ENCODE results near the gene RASL10A. TPM values are rescaled to one million over a fixed set of nuclear protein-coding genes. Genes with fewer than 3 reads are reported as not detected.

The RASL10A gene
- total RNA-seq, 1 experiment from 2014 or later = 1.1 TPM

DNA sequence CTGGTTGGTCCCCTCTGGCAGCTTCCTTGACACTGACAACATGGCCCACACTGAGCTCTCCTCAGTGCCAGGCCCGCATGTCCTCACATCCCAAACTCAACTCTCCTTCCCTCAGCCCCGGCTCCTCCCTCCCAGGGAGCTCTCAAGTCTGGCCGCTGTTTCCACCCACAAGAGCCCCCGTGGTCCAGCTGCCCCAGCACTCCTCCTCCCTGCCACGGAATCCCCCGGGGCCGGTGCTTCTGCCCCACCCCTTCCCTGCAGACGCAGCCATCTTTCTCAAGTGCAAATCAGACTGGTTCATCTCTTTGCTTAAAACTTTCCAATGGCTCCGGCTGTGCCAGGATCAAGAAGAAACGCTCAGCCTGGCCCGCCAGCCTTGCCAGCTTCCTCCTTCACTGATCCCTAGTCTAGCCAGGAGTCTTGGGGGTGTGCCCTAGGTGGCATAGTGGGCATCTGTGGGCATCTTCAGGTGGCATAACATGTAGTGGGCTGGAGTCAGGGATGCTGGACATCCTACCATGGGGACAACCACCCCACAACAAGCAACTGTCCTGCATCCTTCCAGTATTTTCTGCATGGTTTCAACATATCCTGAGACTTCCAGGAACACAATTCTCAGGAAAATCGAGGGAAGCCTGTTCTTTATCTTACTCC is 22.3 kb upstream of the RASL10A start:
- H3K4me3 Mint-ChIP-seq (ENCODE audit: unreplicated experiment) = no peak overlapping the region
- POLR2A ChIA-PET = no interaction called here
- no peaks in the 10 kb centered on the region for H3K27me3 Mint-ChIP-seq (ENCODE audit: insufficient read depth, unreplicated experiment)
- H3K4me1 ChIP-seq = peaks cover 6% of the 10 kb centered on the region; the same call in 1 of the 2 replicates
- TF ChIP-seq CTCF (IDR thresholded peaks at IDR 0.05; ENCODE audit: insufficient read depth in 1 of 2, low read depth in 1 of 2, low read length in 1 of 2, severe bottlenecking in 1 of 2, unreplicated experiment in 1 of 2) = no peak
- intact Hi-C loops (cut with micrococcal nuclease; ENCODE audit: unreplicated experiment) = no loop called here
- no peak overlapping the region for H3K27ac Mint-ChIP-seq (ENCODE audit: unreplicated experiment)
- H3K9me3 Mint-ChIP-seq (ENCODE audit: unreplicated experiment) = no peaks in the 10 kb centered on the region
- no peak for DNase-seq
- CTCF ChIA-PET = no interaction called here
- no peaks in the 10 kb centered on the region for H3K27me3 ChIP-seq (replicated peaks; ENCODE audit: control insufficient read depth, insufficient read depth, low read length)
- H3K36me3 Mint-ChIP-seq (ENCODE audit: insufficient read depth, unreplicated experiment) = peaks cover 46% of the 10 kb centered on the region
- BruUV-seq (replicated peaks) = no TSS peak
- H3K36me3 ChIP-seq (ENCODE audit: control insufficient read depth, insufficient read depth, low read length) = peaks cover 1% of the 10 kb centered on the region
- no peak overlapping the region for H3K4me3 ChIP-seq (ENCODE audit: low read depth, low read length)
- H3K9me3 ChIP-seq = no peaks in the 10 kb centered on the region
- peaks cover 4% of the 10 kb centered on the region for H3K4me1 Mint-ChIP-seq (ENCODE audit: low read depth, unreplicated experiment)

DNA sequence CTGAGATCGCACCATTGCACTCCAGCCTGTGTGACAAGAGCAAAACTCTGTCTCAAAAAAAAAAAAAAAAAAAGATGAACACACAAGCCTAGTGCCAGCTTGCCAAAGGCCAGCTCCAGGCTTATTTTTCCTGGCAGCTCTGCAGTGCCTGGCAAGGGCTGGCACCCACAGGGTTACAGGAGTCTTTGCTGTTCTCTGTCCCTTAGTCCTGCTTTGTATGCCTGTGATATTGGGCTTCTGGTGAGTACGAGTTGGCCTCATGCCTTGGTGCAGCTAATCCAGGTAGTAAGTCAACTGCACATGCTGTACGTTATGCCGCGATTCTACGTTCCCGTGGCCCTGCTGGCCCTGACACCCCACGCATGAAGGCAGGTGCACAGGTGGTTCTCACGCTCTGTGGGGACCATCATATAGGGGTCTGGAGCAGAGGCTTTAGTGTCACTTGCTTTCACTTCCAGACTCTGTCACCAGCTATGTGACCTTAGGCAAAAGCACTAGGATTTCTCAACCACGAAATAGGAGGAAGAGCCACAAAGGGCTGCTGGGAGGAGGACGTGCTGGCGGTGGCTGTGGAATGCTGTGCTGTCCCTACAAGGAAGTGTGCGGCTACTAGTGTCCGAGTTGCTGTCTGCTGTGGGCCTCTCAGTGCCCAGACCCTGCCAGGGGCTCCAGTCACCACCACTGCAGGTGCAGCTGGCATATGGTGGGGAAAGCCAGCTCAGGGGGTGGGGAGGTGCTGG is 21.4 kb upstream of the RASL10A start:
- CTCF ChIA-PET = interaction anchor here (0.5 kb wide), 1 partner anchor 32 kb away, joined by 4 read pairs; no protein-coding TSS in a partner anchor
- no peak for DNase-seq
- Mint-ChIP-seq H3K36me3 (ENCODE audit: insufficient read depth, unreplicated experiment) (peaks cover 48% of the 10 kb centered on the region), H3K4me1 (ENCODE audit: low read depth, unreplicated experiment) (no peaks in the 10 kb centered on the region), H3K27ac (ENCODE audit: unreplicated experiment) (no peak overlapping the region), H3K4me3 (ENCODE audit: unreplicated experiment) (no peak overlapping the region), H3K9me3 (ENCODE audit: unreplicated experiment) (no peaks in the 10 kb centered on the region), H3K27me3 (ENCODE audit: insufficient read depth, unreplicated experiment) (no peaks in the 10 kb centered on the region)
- TF ChIP-seq CTCF (IDR thresholded peaks at IDR 0.05; ENCODE audit: insufficient read depth in 1 of 2, low read depth in 1 of 2, low read length in 1 of 2, severe bottlenecking in 1 of 2, unreplicated experiment in 1 of 2) = no peak
- Histone ChIP-seq H3K9me3 (no peaks in the 10 kb centered on the region), H3K4me3 (ENCODE audit: low read depth, low read length) (no peak overlapping the region), H3K36me3 (ENCODE audit: control insufficient read depth, insufficient read depth, low read length) (peaks cover 1% of the 10 kb centered on the region), H3K27me3 (replicated peaks; ENCODE audit: control insufficient read depth, insufficient read depth, low read length) (no peaks in the 10 kb centered on the region), H3K4me1 (no peaks in the 10 kb centered on the region)
- BruUV-seq (replicated peaks) = no TSS peak
- intact Hi-C loops (cut with micrococcal nuclease; ENCODE audit: unreplicated experiment) = no loop called here
- POLR2A ChIA-PET = no interaction called here

DNA sequence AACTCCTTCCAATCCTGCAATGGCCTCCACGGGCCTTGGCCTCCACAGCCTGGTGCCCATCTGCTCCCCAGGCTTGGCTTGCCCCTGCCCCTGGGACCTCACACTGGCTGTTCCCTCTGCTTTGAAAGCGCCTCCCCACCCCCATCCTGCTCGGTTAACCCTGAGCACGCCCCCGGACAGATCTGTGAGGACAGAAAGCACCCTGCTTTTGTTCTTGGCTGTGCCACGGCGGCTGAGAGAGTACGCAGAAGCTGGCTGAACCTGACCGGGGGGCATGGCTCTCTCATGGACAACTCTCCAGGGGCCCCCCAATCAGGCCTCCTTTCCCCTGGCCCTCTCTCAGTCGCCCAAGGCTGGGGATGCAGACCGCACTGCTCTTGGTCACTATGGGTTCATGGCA is 20.2 kb upstream of the RASL10A start:
- H3K9me3 ChIP-seq = no peaks in the 10 kb centered on the region
- DNase-seq = no peak
- H3K27me3 ChIP-seq (replicated peaks; ENCODE audit: control insufficient read depth, insufficient read depth, low read length) = no peaks in the 10 kb centered on the region
- H3K4me3 Mint-ChIP-seq (ENCODE audit: unreplicated experiment) = no peak overlapping the region
- no peaks in the 10 kb centered on the region for H3K9me3 Mint-ChIP-seq (ENCODE audit: unreplicated experiment)
- no peaks in the 10 kb centered on the region for H3K4me1 Mint-ChIP-seq (ENCODE audit: low read depth, unreplicated experiment)
- peaks cover 36% of the 10 kb centered on the region for H3K36me3 Mint-ChIP-seq (ENCODE audit: insufficient read depth, unreplicated experiment)
- peaks cover 1% of the 10 kb centered on the region for H3K36me3 ChIP-seq (ENCODE audit: control insufficient read depth, insufficient read depth, low read length)
- no peak for TF ChIP-seq CTCF (IDR thresholded peaks at IDR 0.05; ENCODE audit: insufficient read depth in 1 of 2, low read depth in 1 of 2, low read length in 1 of 2, severe bottlenecking in 1 of 2, unreplicated experiment in 1 of 2)
- no peak overlapping the region for H3K4me3 ChIP-seq (ENCODE audit: low read depth, low read length)
- CTCF ChIA-PET = no interaction called here
- H3K4me1 ChIP-seq = no peaks in the 10 kb centered on the region
- H3K27me3 Mint-ChIP-seq (ENCODE audit: insufficient read depth, unreplicated experiment) = no peaks in the 10 kb centered on the region
- no peak overlapping the region for H3K27ac Mint-ChIP-seq (ENCODE audit: unreplicated experiment)
- BruUV-seq (replicated peaks) = no TSS peak
- POLR2A ChIA-PET = no interaction called here
- intact Hi-C loops (cut with micrococcal nuclease; ENCODE audit: unreplicated experiment) = no loop called here

All from Caco-2 (cell line).